H9 (cell line): ENCODE results near the gene PSMB5. TPM values are rescaled to one million over a fixed set of nuclear protein-coding genes. Genes with fewer than 3 reads are reported as not detected.

ENCODE experiments used
- DNase-seq: peaks from one replicate; pipeline ENCODE4 v3.0.0-alpha.2; 2017
- H2AFZ ChIP-seq: one replicate; pipeline ENCODE4 v1.6.1; 2013; ENCODE audit warnings: mild to moderate bottlenecking, low read length, control low read depth, moderate library complexity
- H2AK5ac ChIP-seq: 2 replicates; pipeline ENCODE4 v1.6.1; 2013; ENCODE audit warnings: low read length, control low read depth, mixed read lengths; ENCODE audit not compliant: insufficient read length
- H2BK120ac ChIP-seq: one replicate; pipeline ENCODE4 v1.6.1; 2013; ENCODE audit warnings: low read depth, mild to moderate bottlenecking, low read length, control low read depth, inconsistent platforms; ENCODE audit not compliant: poor library complexity, severe bottlenecking
- H2BK12ac ChIP-seq: 2 replicates; pipeline ENCODE4 v1.6.1; 2013; ENCODE audit warnings: low read length, control low read depth, mixed read lengths, low read depth; ENCODE audit not compliant: insufficient read length
- H2BK15ac ChIP-seq: 2 replicates; pipeline ENCODE4 v1.6.1; 2013; ENCODE audit warnings: low read depth, low read length, control low read depth
- H2BK20ac ChIP-seq: one replicate; pipeline ENCODE4 v1.6.1; 2013; ENCODE audit warnings: low read depth, mild to moderate bottlenecking, low read length, control low read depth, inconsistent platforms; ENCODE audit not compliant: poor library complexity, severe bottlenecking
- H2BK5ac ChIP-seq: 2 replicates; pipeline ENCODE4 v1.6.1; 2013; ENCODE audit warnings: low read length, control low read depth, mixed read lengths; ENCODE audit not compliant: insufficient read length
- H3K14ac ChIP-seq: 2 replicates; pipeline ENCODE4 v1.6.1; 2013; ENCODE audit warnings: low read length, control low read depth; ENCODE audit not compliant: insufficient read depth
- H3K18ac ChIP-seq: 2 replicates; pipeline ENCODE4 v1.6.1; 2013; ENCODE audit warnings: low read depth, mild to moderate bottlenecking, mixed read lengths, low read length, control low read depth; ENCODE audit not compliant: insufficient read length
- H3K23ac ChIP-seq: 2 replicates; pipeline ENCODE4 v1.6.1; 2013; ENCODE audit warnings: low read length, control low read depth, mixed read lengths, low read depth; ENCODE audit not compliant: insufficient read length
- H3K23me2 ChIP-seq: 2 replicates; pipeline ENCODE4 v1.6.1; 2013; ENCODE audit warnings: low read depth, mild to moderate bottlenecking, mixed read lengths, low read length, control low read depth; ENCODE audit not compliant: insufficient read length, poor library complexity, severe bottlenecking
- H3K27ac ChIP-seq: 2 replicates; pipeline ENCODE4 v1.5.1; 2013; ENCODE audit warnings: low read length, control low read depth, mixed read lengths, low read depth; ENCODE audit not compliant: insufficient read length
- H3K27me3 ChIP-seq: 2 replicates; pipeline ENCODE4 v1.6.1; 2013; ENCODE audit warnings: low read length, control low read depth, inconsistent platforms; ENCODE audit not compliant: insufficient read depth
- H3K4ac ChIP-seq: 2 replicates; pipeline ENCODE4 v1.6.1; 2013; ENCODE audit warnings: low read depth, mild to moderate bottlenecking, control low read depth, inconsistent platforms, low read length, moderate library complexity
- H3K4me1 ChIP-seq: 2 replicates; pipeline ENCODE4 v1.6.1; 2013; ENCODE audit warnings: low read length, control low read depth, inconsistent platforms; ENCODE audit not compliant: insufficient read depth
- H3K4me2 ChIP-seq: 2 replicates; pipeline ENCODE4 v1.6.1; 2013; ENCODE audit warnings: low read length, control low read depth, mixed read lengths; ENCODE audit not compliant: insufficient read length, insufficient read depth
- H3K56ac ChIP-seq: 2 replicates; pipeline ENCODE4 v1.6.1; 2013; ENCODE audit warnings: low read depth, mild to moderate bottlenecking, mixed read lengths, low read length, control low read depth; ENCODE audit not compliant: insufficient read length
- H3K79me1 ChIP-seq: 2 replicates; pipeline ENCODE4 v1.6.1; 2013; ENCODE audit warnings: low read depth, mild to moderate bottlenecking, moderate library complexity, low read length, control low read depth, inconsistent platforms; ENCODE audit not compliant: insufficient read depth, poor library complexity, severe bottlenecking
- H3K79me2 ChIP-seq: 2 replicates; pipeline ENCODE4 v1.6.1; 2013; ENCODE audit warnings: low read length, control low read depth, inconsistent platforms; ENCODE audit not compliant: insufficient read depth
- H3K9ac ChIP-seq: 2 replicates; pipeline ENCODE4 v1.6.1; 2013; ENCODE audit warnings: low read length, control low read depth, mixed read lengths; ENCODE audit not compliant: insufficient read length; ENCODE audit errors: extremely low read depth
- H3K9me3 ChIP-seq: one replicate; pipeline ENCODE4 v1.6.1; 2013; ENCODE audit warnings: low read depth, low read length, inconsistent platforms; ENCODE audit not compliant: control insufficient read depth
- H3T11ph ChIP-seq: one replicate; pipeline ENCODE4 v1.6.1; 2013; ENCODE audit warnings: mild to moderate bottlenecking, low read length, control low read depth, inconsistent platforms
- H4K20me1 ChIP-seq: one replicate; pipeline ENCODE4 v1.6.1; 2013; ENCODE audit not compliant: control insufficient read depth, insufficient read length, insufficient read depth
- H4K5ac ChIP-seq: 2 replicates; pipeline ENCODE4 v1.6.1; 2013; ENCODE audit warnings: low read depth, mild to moderate bottlenecking, mixed read lengths, low read length, control low read depth; ENCODE audit not compliant: insufficient read length
- H4K8ac ChIP-seq: replicated peaks from 2 replicates; pipeline ENCODE4 v1.6.1; 2013; ENCODE audit warnings: low read length, control low read depth, mixed read lengths, low read depth; ENCODE audit not compliant: insufficient read length
- H4K91ac ChIP-seq: 2 replicates; pipeline ENCODE4 v1.6.1; 2013; ENCODE audit warnings: low read depth, mild to moderate bottlenecking, moderate library complexity, mixed read lengths, low read length, control low read depth; ENCODE audit not compliant: insufficient read length
- H3K27ac Mint-ChIP-seq, 3 experiments: 2 replicates in 2 of 3; 3 replicates in 1 of 3; pipeline ENCODE4 v1.8.0; 2020 to 2021; ENCODE audit warnings: mixed read lengths in 3 of 3, mild to moderate bottlenecking in 1 of 3, moderate library complexity in 1 of 3
- H3K27me3 Mint-ChIP-seq: 2 replicates; pipeline ENCODE4 v1.8.0; 2021; ENCODE audit warnings: low read depth, mild to moderate bottlenecking, moderate library complexity, mixed read lengths
- H3K36me3 Mint-ChIP-seq, 3 experiments: 2 replicates in 2 of 3; 3 replicates in 1 of 3; pipeline ENCODE4 v1.8.0; 2020 to 2021; ENCODE audit warnings: low read depth in 3 of 3, mixed read lengths in 3 of 3; ENCODE audit not compliant: insufficient read depth in 1 of 3
- H3K4me1 Mint-ChIP-seq, 2 experiments: 2 replicates each; pipeline ENCODE4 v1.8.0; 2020; ENCODE audit warnings: mixed read lengths in 2 of 2
- H3K4me3 Mint-ChIP-seq, 2 experiments: 2 replicates in 1 of 2; 3 replicates in 1 of 2; pipeline ENCODE4 v1.8.0; 2020 to 2021; ENCODE audit warnings: mild to moderate bottlenecking in 2 of 2, mixed read lengths in 2 of 2, moderate library complexity in 1 of 2
- H3K9me3 Mint-ChIP-seq, 2 experiments: 2 replicates in 1 of 2; 3 replicates in 1 of 2; pipeline ENCODE4 v1.8.0; 2020; ENCODE audit warnings: mild to moderate bottlenecking in 2 of 2, mixed read lengths in 2 of 2, moderate library complexity in 1 of 2
- WGBS: extraction: QIAGEN DNeasy Blood & Tissue Kit; methylation state at CpG from one replicate; pipeline ENCODE4 v1.1.7; 2013; ENCODE audit warnings: missing lambda C conversion rate, low lambda C conversion rate, mixed read lengths; ENCODE audit not compliant: insufficient read length; ENCODE audit errors: extremely low coverage; 5-methylcytosine and 5-hydroxymethylcytosine counted together
- total RNA-seq: library from RNA; stranded (reverse); gene quantifications from 2 replicates; pipeline ENCODE4 v1.2.1, GENCODE V29; 2021
- TF ChIP-seq, protein P1 (sequence below): fragments of 200-600 bp; sonication (generic); conservative IDR thresholded peaks from 3 replicates; pipeline ENCODE4 v1.8.0; 2021; ENCODE audit warnings: antibody characterized with exemption, mild to moderate bottlenecking

The PSMB5 gene
- total RNA-seq, 1 experiment from 2014 or later: 252 TPM

DNA sequence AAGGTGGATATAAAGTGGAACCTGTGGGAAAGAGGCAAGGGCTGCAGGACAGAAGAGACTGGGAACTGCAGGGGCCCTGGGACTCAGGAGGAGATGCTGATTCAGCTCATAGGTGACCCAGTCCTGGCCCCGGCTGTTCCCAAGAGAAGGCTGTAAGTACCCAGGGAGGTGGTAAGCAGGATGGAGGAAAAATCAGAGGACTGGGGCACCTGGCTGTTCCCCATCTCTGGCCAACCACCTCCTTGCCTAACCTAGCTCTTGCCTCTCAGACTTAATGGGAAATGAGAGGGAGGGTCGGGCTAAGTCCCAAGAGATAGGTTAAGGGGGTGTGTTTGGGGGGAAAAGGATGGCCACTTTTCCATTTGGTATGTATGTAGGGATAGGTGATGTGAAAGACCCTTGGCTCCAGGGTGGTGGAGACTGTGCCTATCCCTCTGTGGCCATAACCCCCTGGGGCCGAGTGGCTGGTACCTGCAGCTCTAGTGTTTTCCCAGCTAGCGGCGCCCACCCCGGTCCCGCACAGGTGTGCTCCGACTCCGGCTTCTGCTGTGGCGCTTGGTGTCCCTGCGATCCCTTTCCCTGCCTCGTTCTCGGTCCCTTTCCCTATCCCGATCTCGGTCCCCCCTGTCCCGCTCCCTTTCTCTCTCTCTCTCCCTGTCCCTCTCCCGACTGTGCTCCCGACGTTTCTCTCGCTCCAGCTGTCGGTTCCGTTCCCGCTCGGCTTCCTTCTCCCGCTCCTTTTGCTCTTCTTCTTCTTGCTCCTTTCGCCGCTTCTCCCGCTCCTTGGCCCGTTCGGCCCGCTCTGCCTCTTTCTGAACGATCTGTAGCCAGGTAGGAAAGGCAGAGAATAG is 24.2 kb upstream of the PSMB5 start:
- H2BK12ac ChIP-seq: no peak overlapping the region
- peaks cover 15% of the 10 kb centered on the region for H3K23me2 ChIP-seq
- DNase-seq: no peak
- no peak overlapping the region for H3K18ac ChIP-seq
- H4K5ac ChIP-seq: no peak overlapping the region
- no peak overlapping the region for H3K14ac ChIP-seq
- H2AK5ac ChIP-seq: no peak overlapping the region
- H3K56ac ChIP-seq: no peak overlapping the region
- no peak overlapping the region for H2BK15ac ChIP-seq
- Mint-ChIP-seq H3K9me3 (no peaks in the 10 kb centered on the region), H3K27me3 (peaks cover 9% of the 10 kb centered on the region), H3K4me3 (no peak overlapping the region; a peak in 1 of 5 replicates), H3K4me1 (peaks cover 15 to 18% of the 10 kb centered on the region in 2 experiments), H3K27ac (peak overlapping the region in 2 of 3 experiments; percentile 28 to 81; a peak in 4 of 7 replicates), H3K36me3 (peaks cover 31 to 62% (median 56%) of the 10 kb centered on the region in 3 experiments)
- H3K4me1 ChIP-seq: no peaks in the 10 kb centered on the region; the same call in 1 of the 2 replicates
- H2BK5ac ChIP-seq: no peak overlapping the region
- no peak overlapping the region for H3K9ac ChIP-seq
- no CpG with 5 or more reads among the region's 32 CpGs for WGBS
- H3K27me3 ChIP-seq: no peaks in the 10 kb centered on the region
- H3K23ac ChIP-seq: no peak overlapping the region
- H3K79me2 ChIP-seq: no peaks in the 10 kb centered on the region
- no peak overlapping the region for H3K4me2 ChIP-seq
- H4K8ac ChIP-seq: no peak overlapping the region
- H2BK120ac ChIP-seq: no peak overlapping the region
- H3K9me3 ChIP-seq: no peaks in the 10 kb centered on the region
- H4K91ac ChIP-seq: no peak overlapping the region
- H2AFZ ChIP-seq: no peak overlapping the region
- no peak overlapping the region for H3T11ph ChIP-seq
- H4K20me1 ChIP-seq: no peaks in the 10 kb centered on the region
- TF ChIP-seq, protein P1, sequence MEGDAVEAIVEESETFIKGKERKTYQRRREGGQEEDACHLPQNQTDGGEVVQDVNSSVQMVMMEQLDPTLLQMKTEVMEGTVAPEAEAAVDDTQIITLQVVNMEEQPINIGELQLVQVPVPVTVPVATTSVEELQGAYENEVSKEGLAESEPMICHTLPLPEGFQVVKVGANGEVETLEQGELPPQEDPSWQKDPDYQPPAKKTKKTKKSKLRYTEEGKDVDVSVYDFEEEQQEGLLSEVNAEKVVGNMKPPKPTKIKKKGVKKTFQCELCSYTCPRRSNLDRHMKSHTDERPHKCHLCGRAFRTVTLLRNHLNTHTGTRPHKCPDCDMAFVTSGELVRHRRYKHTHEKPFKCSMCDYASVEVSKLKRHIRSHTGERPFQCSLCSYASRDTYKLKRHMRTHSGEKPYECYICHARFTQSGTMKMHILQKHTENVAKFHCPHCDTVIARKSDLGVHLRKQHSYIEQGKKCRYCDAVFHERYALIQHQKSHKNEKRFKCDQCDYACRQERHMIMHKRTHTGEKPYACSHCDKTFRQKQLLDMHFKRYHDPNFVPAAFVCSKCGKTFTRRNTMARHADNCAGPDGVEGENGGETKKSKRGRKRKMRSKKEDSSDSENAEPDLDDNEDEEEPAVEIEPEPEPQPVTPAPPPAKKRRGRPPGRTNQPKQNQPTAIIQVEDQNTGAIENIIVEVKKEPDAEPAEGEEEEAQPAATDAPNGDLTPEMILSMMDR: no peak
- H3K4ac ChIP-seq: no peak overlapping the region
- H3K79me1 ChIP-seq: no peaks in the 10 kb centered on the region
- no peak overlapping the region for H3K27ac ChIP-seq
- H2BK20ac ChIP-seq: no peak overlapping the region
